Amniotic epithelial cell (primary cell): Measurements from ENCODE around the gene PXT1.
"Not testable (repeated sequence)": the region's sequence is repeated elsewhere in the genome, so short reads cannot be mapped to it uniquely, and the experiment has no call there.

Experiments
- DNase-seq: peaks from one replicate; pipeline ENCODE4 v3.0.0-alpha.2; 2010; ENCODE audit warnings: low read depth

Gene PXT1, protein sequence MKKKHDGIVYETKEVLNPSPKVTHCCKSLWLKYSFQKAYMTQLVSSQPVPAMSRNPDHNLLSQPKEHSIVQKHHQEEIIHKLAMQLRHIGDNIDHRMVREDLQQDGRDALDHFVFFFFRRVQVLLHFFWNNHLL

DNA sequence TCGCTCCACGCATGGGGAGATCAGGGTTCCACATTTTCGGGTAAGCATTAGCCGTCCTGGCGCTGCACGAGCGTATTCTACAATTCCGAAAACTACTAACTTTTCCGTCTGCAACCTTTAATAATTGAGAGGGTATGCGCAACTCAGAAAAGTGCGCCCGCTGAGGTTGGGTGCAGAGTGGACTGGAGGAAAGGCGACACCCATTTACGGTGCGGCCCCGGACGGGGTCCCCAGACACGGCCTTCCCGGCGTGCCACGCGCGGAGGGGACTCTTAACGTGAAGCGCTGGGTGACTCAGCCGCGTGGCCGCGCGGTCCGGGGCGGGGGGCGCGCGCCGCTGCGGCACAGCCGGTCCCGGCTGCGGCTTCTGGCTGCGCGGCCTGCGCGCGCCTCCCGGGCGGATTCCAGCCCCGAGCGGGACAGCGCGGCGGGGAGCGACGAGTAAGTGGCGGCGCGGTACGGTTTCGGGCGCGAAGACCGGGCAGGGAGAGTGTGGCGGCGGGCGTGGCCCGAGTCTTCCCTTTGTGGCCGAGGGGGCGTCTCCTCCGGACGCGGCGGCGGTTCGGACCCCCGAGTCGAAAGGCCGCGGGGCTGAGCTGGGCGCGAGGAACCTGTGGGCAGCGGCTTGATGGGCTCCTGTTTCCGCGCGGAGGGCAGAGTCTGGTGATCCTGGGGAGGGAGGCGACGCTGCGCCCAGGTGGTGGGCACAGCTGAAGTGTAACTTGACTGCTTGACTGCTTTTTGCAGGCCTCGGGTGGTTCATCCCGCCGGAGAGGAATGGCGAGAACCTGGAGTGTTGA lies at the start of gene PXT1, which contains the start of gene KCTD20:
Gene PXT1 (minus strand): TSS at position 184 of the 800 bp plus-strand sequence. CDS start 16,772 bp downstream, outside the sequence.
Gene KCTD20 (plus strand): TSS at position 330 of the 800 bp plus-strand sequence. CDS start 27,098 bp downstream, outside the sequence.
- DNase-seq = peak; percentile 75

DNA sequence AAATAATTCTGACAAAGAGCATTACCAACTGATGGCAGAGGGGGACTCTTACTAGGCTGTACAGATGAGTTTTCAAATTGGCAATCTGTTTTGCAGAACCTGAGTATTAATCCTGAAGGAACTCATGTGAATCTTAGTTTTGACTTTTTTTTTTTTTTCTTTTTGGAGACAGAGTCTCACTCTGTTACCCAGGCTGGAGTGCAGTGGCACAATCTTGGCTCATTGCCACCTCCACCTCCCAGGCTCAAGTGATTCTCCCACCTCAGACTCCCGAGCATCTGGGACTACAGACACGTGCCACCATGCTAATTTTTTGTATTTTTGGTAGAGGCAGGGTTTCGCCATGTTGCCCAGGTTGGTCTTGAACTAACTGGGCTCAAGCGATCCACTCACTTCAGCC lies 49.4 kb upstream of the PXT1 start:
- DNase-seq = no peak

DNA sequence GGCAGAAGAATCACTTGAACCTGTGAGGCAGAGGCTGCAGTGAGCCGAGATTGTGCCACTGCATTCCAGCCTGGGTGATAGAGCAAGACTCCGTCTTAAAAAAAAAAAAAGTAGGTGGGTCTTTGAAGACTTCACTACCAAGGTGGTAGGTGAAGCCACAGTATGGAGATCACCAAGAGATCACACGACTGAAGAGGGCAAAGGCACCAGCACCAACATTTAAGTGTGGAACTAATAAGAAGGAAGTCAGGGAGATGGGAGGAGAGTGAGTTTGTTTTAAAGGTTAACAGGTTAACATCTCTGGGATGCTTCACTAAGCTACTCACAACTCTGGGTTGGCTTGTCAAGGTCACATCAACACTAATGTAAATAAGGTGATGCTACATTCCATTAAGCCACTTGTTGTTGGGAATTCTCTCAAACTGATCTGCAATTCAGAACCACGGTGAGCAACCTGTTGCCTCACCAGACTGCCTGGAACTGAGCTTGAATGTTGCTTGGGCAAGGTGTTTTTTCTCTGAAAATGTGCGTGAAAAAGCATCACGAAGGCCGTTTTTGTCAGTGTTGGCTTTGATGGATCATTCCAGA lies 48.8 kb upstream of the PXT1 start:
- peak; percentile 43 for DNase-seq

DNA sequence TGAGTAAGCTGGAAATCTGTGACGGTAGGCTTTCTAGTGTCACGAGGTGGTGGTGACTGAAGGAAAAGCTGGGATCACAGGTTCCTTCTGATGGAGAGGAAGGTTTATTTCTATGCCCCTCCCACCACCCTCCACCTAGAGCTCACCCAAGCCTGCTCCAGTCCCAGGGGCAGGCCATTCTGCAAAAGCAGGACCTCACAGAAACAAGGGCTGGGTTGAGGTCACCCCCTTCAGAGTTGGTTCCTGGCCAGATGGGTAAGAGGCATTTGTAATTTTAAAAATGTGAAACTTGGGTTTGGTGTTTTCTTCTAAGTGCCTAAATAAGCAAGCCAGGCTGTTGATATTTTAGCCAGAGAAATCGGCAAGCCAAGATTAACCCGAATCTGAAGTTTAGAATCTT lies 46.8 kb upstream of the PXT1 start:
- DNase-seq = no peak

DNA sequence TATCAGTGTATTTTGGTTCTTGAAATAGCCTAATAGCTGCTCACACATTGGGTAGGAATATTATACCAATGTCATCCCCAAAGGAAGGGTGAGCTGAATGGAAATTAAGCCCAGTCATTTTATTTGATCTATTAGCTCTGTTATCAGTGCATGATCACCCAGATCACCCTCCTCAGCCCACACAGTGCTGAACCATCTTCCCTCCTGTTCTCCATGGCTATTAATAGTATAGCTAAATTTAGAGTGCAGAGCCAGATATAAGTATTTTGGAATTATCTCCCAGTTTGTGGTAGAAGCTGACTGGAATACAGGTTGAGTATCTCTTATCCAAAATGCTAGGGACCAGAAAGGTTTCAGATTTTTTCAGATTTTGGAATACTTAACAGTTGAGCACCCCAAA lies 45.6 kb upstream of the PXT1 start:
- no peak for DNase-seq

DNA sequence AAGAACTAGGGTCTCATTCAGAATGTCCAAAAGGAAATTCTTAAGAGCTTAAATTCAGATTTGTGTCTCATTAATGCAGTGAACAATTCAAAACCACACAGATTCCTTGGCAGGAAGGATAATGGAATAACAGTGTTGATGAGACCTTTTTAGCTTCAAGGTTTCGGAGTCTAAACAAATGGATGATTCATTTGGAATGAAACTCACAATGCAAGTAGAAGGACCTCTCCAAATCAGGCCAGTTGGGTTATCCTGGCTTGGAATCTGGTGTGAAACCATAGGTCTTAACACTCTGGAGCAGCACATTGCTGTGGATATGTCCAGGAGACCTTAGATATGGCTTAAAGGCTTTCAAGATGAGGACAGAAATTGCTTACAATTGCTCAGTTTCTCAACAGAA lies 45.0 kb upstream of the PXT1 start:
- peak; percentile 23 for DNase-seq

DNA sequence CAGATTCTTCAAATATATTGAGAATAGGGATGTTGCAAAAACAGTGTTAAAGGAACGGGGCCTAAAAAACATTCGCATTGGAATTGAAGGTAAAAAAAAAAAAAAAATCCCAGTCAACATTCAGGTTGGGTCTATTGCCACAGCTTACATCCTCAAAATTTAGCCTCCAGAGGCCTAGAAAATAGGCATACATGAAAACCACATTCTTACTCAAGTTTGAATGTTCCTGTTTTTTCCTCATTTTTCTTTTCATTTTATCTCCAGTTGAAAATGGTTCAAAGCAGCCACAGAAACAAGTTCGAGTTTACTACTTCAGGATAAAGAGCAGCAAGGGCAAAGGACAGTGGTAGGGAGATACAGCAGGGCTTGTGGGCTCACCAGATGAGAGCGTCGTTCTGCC lies 42.1 kb upstream of the PXT1 start:
- no peak for DNase-seq

DNA sequence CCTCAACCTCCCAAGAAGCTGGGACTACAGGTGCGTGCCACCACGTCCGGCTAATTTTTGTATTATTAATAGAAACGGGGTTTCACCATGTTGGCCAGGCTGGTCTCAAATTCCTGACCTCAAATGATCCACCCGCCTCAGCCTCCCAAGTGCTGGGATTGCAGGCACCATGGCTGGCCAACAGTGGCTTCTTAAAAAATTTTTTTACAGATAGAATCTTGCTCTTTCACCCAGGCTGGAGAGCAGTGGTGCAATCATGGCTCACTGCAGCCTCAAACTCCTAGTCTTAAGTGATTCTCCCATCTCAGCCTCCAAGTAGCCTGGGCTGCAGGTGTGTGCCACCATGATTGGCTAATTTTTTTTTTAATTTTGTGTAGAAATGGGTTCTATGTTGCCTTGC lies 40.7 kb upstream of the PXT1 start:
- not testable (repeated sequence) for DNase-seq

DNA sequence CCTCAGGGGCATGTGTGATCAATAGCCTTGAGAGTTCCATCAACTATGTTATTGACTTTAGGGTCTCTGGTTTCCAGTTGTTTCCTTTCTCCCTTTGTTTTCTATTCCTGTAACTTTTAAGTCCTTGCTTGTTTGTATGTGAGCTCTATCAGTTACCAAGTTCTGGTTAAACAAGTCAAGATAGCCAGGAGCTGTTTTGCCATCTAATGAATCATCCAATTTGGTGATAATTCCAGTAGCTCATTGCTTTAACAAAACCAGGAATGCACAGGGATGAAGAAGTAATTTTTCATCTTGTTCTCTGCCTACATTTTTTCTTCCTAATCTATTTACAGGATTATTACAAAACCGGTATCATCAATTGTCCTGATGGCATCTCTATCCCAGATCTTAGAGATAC lies 36.6 kb upstream of the PXT1 start:
- DNase-seq = peak; percentile 70

DNA sequence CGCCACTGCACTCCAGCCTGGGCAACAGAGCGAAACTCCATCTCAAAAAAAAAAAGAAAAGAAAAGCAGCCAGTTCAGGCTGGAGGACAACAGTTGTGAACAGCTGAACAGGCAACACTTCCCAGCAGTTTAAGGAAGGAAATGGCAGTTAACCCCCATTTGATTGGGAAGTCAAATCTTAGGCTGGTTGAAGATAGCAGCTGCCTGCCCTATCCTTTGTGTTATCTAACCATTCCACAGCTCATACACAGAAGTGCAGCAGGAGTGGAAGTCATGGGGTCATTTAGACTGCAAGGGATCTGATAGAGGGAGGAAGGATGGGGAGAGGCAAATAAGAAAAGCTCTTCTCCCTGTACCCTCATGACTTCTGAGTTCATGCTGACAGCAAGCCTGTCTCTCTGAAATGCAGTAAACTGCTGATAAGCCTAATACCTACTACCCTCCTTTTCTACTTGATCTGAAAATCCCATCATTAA lies 35.4 kb upstream of the PXT1 start:
- DNase-seq = peak; percentile 82

DNA sequence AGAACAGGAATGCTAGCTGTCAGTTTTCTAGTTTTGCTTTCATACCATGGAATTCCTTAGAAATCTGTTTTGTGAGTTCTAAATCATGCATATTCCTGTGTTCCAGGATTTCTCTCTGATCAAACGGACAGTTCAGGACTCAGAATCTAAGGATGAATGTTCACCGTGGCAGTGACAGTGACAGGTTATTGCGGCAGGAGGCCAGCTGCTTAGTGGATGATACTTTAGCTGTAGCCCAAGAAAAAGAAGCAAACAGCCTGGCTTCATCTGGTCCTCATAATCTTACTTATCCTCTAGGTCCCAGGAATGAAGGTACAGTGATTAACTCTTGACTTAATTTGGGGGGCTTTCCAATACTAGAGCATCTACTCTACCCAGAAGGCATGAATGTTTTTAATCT lies 27.3 kb upstream of the PXT1 start:
- no peak for DNase-seq

DNA sequence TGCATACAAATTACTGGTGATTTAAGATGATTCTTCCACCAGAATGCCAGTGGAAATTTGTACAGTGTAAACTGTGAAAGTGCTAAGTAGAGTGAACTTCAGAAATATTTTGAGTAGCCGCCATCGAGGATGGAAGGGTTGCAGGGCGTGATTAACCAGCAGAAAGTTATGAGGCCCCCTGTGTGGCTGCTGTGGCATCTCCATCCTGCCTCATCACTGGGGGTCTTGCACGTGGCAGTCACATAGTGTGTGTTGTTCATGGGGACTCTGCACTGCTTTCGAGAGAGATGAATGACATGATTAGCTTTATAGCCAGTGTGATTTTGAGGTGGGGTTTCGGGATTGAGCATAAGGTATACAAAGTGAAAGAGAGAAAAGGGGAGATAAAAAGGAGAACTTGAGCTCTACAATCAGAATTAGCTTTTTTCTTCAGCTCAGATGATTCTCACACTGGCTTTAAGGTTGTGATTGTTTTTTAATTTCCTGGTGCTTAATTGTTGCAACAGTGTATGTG lies 26.6 kb upstream of the PXT1 start:
- no peak for DNase-seq

DNA sequence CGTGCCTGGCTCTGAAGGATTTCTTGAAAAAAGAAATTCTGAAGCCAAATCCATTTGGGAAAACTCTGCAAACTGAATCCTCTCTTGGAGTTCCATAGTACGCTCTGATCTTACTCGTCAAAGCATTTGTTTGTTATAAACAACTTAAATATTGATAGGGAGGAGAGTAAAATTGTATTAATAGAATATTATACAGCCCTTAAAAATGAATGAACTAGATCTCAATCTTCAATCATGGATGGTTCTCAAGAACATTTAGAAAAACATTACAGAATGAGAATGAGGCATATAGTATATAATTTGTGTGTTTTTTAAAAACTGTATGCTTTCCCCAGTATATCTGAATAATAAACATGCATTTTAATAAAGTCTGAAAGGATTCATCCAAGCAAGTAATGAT lies 25.0 kb upstream of the PXT1 start:
- no peak for DNase-seq

DNA sequence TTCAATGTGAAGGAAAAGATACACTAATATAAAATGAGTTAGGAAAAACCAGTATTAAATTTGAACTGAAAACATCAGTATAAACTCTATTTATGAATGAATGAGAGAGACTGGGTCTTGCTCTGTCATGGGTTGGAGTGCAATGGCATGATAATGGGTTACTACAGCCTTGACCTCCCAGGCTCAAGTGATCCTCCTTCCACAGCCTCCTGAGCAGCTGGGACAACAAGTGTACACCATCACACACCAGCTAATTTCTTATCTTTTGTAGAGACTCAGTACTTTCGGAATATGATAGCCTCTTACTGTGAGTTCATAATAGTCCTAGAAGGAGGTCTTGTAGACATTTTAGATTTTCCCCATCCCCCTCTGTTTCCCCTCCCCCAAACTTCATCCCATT lies 21.6 kb upstream of the PXT1 start:
- no peak for DNase-seq

DNA sequence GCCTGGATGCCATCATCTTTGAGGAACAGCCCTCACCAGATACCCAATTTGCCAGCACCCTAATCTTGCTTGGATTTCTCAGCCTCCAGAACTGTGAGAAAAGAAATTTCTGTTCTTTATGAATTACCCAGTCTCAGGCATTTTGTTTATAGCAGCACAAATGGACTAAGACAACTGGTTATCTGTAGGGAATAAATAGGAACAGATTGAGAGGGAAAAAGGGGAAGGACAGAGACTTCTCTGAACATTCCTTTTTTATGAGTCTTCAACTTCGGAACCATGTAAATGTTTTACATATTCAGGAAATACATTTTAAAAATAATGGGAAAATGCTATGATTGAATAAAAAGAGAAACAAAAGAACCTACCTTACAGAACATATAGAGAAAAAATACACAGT lies 21.0 kb upstream of the PXT1 start:
- DNase-seq = peak; percentile 55

DNA sequence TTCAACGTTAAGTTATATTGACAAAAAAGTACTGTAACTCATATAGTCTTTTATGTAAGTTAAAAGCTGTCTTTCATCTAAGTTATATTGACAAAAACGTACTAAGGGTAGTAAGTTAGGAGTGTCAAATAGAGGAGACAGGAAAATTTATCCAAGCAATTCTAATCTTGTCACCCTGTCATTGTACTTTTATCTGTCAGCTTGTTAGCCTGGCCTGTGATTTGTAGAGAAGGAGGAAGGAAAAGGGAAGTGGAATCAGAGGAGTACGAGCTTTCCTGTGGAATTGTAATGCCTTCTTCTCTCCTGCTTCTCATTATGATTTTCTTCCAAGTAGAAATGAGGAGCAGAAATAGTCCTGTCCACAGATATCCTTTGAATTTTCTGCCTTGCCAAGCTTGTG lies 19.0 kb upstream of the PXT1 start:
- DNase-seq = no peak

DNA sequence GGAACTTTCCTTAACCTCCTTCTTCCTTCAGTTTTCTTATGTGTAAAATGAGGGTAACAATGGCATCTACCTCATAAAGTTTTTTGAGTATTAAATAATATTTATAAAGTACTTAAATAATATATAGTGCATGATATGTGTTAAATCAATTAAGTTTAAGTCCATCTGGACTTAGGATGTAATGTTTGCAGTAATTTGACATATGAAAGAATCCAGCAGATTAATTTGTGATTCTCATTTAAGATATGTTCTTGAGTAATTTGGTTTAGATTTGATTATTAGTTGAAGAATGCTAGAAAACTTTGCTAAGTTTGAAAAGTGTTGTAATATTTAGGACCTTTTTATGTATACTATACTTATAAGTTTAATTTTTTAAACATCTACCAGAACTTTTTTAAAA lies 18.3 kb upstream of the PXT1 start:
- DNase-seq = no peak

DNA sequence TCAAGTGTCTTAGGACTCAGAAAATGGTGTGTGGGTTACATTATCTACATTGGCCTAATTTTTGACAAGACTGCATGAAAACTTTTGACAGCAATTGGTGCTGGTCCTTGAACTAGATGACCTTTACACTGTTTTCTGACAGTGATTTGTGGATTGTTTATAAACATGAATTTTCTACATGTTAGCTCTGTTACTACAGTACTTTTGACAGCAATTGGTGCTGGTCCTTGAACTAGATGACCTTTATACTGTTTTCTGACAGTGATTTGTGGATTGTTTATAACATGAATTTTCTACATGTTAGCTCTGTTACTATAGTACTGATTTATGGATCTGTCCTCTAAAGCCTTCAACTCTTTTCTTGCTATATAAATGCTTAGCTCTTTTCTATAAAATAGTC lies 16.8 kb upstream of the PXT1 start:
- peak; percentile 65 for DNase-seq

DNA sequence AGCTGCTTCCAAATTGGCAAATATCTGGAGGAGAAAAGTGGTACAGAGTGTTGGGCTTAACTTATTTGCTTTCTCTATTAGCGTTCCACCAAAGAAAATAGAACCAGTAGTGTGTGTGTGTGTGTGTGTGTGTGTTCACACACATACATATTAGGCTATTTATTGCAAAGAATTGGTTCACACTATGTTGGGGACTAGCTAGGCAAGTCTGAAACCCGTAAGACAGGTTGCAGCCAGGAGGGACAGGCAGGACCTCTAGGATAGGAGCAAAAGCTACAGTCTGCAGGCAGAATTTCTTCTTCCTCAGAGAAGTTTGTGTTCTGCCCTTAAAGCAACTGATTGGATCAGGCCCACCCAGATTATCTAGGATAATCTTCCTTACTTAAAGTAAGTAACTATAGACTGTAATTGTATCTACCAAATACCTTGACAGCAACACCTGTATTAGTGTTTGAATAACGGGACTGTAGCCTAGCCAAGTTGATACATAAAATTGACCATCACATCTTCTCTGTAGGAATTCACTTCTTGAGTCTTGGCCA lies 12.9 kb upstream of the PXT1 start:
- DNase-seq = no peak

DNA sequence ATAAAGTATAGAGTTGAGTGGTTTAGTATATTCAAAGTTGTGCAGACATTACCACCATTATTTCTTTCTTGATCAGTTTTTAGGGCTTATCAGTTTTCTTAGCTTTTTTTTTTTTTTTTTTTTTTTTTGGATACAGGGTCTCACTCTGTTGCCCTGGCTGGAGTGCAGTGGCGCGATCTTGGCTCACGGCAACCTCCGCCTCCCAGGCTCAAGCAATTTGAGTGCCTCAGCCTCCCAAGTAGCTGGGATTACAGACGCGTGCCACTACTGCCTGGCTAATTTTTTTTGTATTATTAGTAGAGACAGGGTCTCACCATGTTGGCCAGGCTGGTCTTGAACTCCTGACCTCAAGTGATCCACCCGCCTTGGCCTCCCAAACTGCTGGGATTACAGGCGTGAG lies 10.2 kb upstream of the PXT1 start:
- not testable (repeated sequence) for DNase-seq

DNA sequence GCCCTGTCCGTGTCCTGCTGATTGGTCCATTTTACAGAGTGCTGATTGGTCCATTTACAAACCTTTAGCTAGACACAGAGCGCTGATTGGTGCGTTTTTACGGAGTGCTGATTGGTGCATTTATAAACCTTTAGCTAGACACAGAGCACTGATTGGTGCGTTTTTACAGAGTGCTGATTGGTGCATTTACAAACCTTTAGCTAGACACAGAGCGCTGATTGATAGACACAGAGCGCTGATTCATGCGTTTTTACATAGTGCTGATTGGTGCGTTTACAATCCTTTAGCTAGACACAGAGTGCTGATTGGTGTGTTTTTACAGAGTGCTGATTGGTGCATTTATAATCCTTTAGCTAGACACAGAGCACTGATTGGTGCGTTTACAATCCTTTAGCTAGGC lies 6.5 kb upstream of the PXT1 start:
- DNase-seq = not testable (repeated sequence)

DNA sequence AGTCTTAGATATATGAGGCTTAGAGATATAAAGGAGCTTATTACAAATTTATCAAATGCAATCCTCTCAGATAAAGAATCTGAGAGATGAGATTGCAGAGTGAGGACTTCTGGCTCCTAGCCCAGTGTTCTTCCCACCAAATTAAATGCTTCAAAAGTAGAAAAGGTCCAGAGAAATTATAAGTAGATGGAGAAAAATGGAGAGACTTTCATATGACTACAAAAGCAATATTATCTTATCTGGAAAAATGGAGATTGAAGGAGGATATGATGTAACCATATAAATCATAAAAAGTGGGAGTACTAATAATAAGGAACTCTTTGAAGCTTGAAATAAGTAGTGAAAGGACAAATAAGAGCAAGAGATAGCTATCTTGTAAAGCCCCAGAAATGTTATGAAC lies 3.0 kb upstream of the PXT1 start:
- DNase-seq = peak; percentile 87

DNA sequence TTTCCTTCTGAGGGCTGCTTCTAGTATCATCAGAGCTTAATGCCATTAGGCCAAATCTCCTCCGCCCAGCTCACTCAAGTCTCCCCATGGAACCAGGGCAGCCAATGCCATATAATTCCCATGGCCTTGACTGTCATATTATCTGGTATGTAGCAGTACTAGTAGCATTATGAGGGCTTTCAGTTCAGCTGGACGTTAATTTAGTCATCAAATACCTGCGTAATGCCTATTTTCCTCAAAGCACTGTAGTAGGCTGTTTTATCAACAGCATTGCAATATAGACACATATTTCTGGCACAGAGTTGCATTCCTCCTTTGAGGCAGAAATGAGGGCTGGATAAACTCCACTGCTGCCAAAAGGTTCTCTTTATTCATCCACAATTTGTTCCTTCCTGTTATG lies 1.8 kb upstream of the PXT1 start:
- peak; percentile 97 for DNase-seq
